LNCAP (cell line): ENCODE measurements around the gene ZNF865.

Experiments used
- CTCF ChIP-seq: fragments of 450-650 bp; IDR thresholded peaks from 2 replicates; pipeline ENCODE4 v1.5.1; 2017; ENCODE audit warnings: mild to moderate bottlenecking

ZNF865 gene

DNA sequence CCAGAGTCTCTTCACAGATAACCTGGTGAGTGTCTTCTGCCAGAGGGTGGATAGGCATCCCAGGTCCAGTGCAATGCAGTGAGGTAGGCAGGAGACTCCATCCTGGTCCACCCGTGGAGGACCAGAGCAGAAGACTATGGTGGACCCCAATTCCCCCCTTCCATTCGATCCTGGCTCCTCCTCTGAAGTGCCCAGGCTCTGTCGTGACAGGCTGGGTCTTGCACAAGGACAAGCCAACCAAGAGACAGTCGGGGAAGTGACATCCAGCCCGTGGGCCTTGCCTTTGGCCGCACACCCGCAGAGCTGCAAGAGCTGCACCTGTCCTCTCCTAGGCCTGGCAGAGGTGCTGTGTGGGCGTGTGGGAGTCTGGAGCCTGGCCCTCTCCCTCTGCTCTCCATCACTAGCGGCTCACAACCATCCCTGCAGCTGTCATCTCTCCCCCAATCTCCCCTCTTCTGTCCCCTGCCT is 15.8 kb downstream of the ZNF865 start:
- TF ChIP-seq CTCF, result no peak

DNA sequence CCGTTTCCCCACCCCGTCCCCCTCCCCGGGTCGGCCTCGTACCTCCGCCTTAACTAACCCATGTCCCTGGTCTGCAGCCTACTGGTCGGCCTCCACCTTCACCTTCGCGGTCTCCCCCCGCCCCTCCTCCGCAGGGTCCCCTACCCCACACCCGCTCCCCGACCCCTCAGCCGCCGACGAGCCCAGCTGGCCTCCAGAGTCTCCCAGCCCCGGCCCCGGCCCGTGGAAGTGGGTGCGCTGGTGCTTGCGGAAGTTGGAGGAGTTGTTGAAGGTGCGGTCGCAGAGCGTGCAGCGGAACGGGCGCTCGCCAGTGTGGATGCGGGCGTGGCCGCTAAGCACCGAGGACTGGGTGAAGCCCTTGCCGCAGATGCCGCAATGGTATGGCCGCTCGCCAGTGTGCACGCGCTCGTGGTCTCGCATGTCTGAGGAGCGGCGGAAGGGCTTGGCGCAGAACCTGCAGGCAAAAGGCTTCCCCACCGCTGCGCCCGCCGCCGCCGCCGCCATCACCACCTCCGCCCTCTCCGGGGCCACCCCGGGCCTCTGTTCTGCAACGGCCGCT is 16.3 kb downstream of the ZNF865 start:
- TF ChIP-seq CTCF, result no peak

DNA sequence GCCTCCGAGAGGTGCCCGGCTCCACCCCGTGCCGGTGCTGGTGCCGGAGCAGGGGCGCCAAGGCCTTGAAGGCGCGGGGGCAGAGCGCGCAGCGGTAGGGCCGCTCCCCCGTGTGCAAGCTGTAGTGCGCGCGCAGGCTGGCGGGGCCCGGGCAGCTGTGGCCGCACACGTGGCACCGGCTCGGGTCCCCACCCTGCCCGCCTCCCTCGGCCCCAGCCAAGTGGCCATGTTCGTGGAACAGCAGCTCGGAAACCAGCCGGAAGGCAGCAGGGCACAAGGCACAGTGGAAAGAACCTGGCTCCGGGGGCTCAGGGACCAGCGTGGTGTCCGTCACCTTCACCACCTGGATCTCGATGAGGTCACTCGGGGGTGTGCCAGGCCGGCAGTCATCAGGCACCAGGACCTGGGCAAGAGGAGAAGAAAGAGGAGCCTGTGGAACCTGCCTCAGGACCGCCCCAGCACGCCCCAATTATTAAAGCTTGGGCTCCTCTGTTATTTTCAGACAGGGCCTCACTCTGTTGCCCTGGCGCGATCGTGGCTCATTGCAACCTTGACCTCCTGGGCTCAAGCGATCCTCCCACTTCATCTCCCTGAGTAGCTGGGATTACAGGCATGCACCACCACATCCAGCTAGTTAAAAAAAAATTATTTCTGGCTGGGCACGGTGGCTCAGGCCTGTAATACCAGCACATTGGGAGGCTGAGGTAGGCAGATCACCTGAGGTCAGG is 17.0 kb downstream of the ZNF865 start:
- TF ChIP-seq CTCF, result no peak

- no peak for TF ChIP-seq CTCF
Observed at GRCh38 chr19:55623130-55623529, 17.7 kb downstream of the ZNF865 start.

- no peak for TF ChIP-seq CTCF
Observed at GRCh38 chr19:55623561-55623960, 18.1 kb downstream of the ZNF865 start.

DNA sequence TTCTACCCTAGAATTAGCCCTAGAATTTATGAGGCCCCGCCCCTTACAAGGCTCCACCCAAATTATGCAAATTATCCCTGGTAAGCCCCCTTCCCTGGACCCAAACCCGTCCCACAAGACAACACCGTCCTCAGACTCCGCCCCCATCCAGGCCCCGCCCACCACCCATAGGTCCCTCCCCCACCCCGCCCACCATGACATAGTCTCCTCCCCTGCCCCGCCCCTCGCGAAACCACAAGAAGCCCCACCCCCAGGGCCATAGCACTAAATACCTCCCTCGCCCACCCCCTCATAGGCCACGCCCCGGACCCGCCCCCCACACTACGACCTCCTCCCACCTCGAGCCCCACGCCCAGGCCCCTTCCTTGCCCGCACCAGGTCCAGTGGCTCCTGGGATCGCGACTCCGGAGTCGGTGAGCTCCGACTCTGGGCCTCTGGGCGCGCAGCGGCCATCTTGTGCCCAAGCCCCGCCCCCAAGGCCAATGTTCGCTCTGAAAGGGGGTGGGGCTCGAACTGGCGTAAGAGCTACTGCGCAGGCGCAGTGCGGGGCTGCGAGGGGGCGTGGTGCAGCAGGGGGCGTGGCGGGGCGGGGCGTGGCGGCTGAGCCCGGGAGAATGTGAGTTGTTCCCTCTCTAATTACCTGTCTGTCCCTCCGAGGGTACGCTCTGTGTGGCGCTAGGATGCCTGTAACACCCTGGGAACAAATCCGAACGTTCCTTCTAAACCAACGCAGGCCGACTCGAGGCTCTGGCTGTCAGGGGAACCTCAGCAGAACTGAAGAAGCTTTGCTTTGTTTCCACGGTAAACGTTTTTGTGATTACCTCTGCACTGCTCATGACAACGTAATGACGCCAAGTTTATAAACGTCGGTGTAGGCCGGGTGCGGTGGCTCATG is 18.9 kb downstream of the ZNF865 start, which contains the start of gene ZNF784:
ZNF784 (minus strand) TSS at position 458 of the 895 bp plus-strand sequence; CDS start at position 453, 5 bp downstream.
- TF ChIP-seq CTCF, result no peak

- TF ChIP-seq CTCF, result no peak
Observed at GRCh38 chr19:55625004-55625326, 19.5 kb downstream of the ZNF865 start.
